HepG2 (cell line): ENCODE measurements around the gene ABHD17C. TPM values are rescaled to one million over a fixed set of nuclear protein-coding genes. Genes with fewer than 3 reads are reported as not detected.

Source experiments
- AFF4 ChIP-seq: sonication (generic); formaldehyde crosslinking; IDR thresholded peaks from 2 replicates; pipeline ENCODE4 v1.4.0; 2020; ENCODE audit warnings: missing genetic modification reagents
- CERS6 ChIP-seq: sonication (generic); formaldehyde crosslinking; IDR thresholded peaks from 2 replicates; pipeline ENCODE4 v1.5.0; 2020; ENCODE audit warnings: missing genetic modification reagents
- ELF4 ChIP-seq: sonication (generic); formaldehyde crosslinking; IDR thresholded peaks from 2 replicates; pipeline ENCODE4 v1.5.0; 2020; ENCODE audit warnings: missing genetic modification reagents, mild to moderate bottlenecking, moderate library complexity, borderline replicate concordance
- FOXP1 ChIP-seq, 2 experiments: fragments of 450-650 bp in 1 of 2; IDR thresholded peaks; 2 replicates each; pipeline ENCODE4 v1.6.1; 2017 to 2018; ENCODE audit warnings: antibody characterized with exemption in 1 of 2
- GATAD2A ChIP-seq: IDR thresholded peaks from 2 replicates; pipeline ENCODE4 v1.6.1; 2016
- HDAC2 ChIP-seq: sonication (generic); formaldehyde crosslinking; IDR thresholded peaks from 2 replicates; pipeline ENCODE4 v1.4.0; 2020; ENCODE audit warnings: missing genetic modification reagents
- HOMEZ ChIP-seq: IDR thresholded peaks from 2 replicates; pipeline ENCODE4 v1.6.1; 2016; ENCODE audit warnings: low read depth
- IKZF1 ChIP-seq: fragments of 450-650 bp; IDR thresholded peaks from 2 replicates; pipeline ENCODE4 v1.7.1; 2016
- MBD4 ChIP-seq: IDR thresholded peaks from 2 replicates; pipeline ENCODE4 v1.6.1; 2012; ENCODE audit warnings: low read length, inconsistent platforms, borderline replicate concordance
- PHF21A ChIP-seq: sonication (generic); formaldehyde crosslinking; IDR thresholded peaks from 2 replicates; pipeline ENCODE4 v1.5.0; 2020; ENCODE audit warnings: mild to moderate bottlenecking, missing genetic modification reagents
- PTBP1 ChIP-seq: fragments of 200-400 bp; formaldehyde crosslinking; IDR thresholded peaks from 2 replicates; pipeline ENCODE4 v1.6.1; 2018; ENCODE audit warnings: low read length, low read depth; ENCODE audit not compliant: poor library complexity, severe bottlenecking
- SUZ12 ChIP-seq: fragments of 150-350 bp; IDR thresholded peaks from 2 replicates; pipeline ENCODE4 v1.6.1; 2014; ENCODE audit warnings: low read depth, low read length
- TBX2 ChIP-seq: sonication (generic); formaldehyde crosslinking; IDR thresholded peaks from 2 replicates; pipeline ENCODE4 v1.5.0; 2020; ENCODE audit warnings: missing genetic modification reagents, mild to moderate bottlenecking, borderline replicate concordance
- XRCC5 ChIP-seq: fragments of 200-400 bp; formaldehyde crosslinking; optimal IDR thresholded peaks from 2 replicates; pipeline ENCODE3; 2017; ENCODE audit warnings: mild to moderate bottlenecking, low read length
- ZBTB25 ChIP-seq: IDR thresholded peaks from 2 replicates; pipeline ENCODE4 v1.6.1; 2018; ENCODE audit warnings: missing genetic modification reagents
- ZBTB38 ChIP-seq: sonication (generic); formaldehyde crosslinking; IDR thresholded peaks from 2 replicates; pipeline ENCODE4 v1.5.1; 2020; ENCODE audit warnings: mild to moderate bottlenecking, missing genetic modification reagents
- ZFP1 ChIP-seq: IDR thresholded peaks from 2 replicates; pipeline ENCODE4 v1.6.1; 2016
- ZNF556 ChIP-seq: sonication (generic); formaldehyde crosslinking; IDR thresholded peaks from 2 replicates; pipeline ENCODE4 v1.4.0; 2020; ENCODE audit warnings: mild to moderate bottlenecking, missing genetic modification reagents, borderline replicate concordance
- ZNF589 ChIP-seq: sonication (generic); formaldehyde crosslinking; conservative IDR thresholded peaks from 2 replicates; pipeline ENCODE4 v1.8.0; 2022; ENCODE audit warnings: mild to moderate bottlenecking, moderate library complexity, missing genetic modification reagents
- ZNF710 ChIP-seq: sonication (generic); formaldehyde crosslinking; IDR thresholded peaks from 2 replicates; pipeline ENCODE4 v1.5.0; 2020; ENCODE audit warnings: mild to moderate bottlenecking, missing genetic modification reagents, borderline replicate concordance
- ZNF780A ChIP-seq: sonication (generic); formaldehyde crosslinking; IDR thresholded peaks from 2 replicates; pipeline ENCODE4 v1.8.0; 2022; ENCODE audit warnings: mild to moderate bottlenecking, missing genetic modification reagents, moderate library complexity
- ZNF879 ChIP-seq: sonication (generic); formaldehyde crosslinking; IDR thresholded peaks from 2 replicates; pipeline ENCODE4 v1.8.1; 2023; ENCODE audit warnings: missing genetic modification reagents
- polyA plus RNA-seq, 8 experiments: library from polyadenylated mRNA; depleted of rRNA in 3 of 8; stranded (reverse) in 7 of 8; unstranded in 1 of 8; fragments of >200 nt; fragmentation: Illumina TruSeq in 4 of 8; extraction: Trizol in 4 of 8; gene quantifications; 2 replicates each; pipeline versions ENCODE4 v1.2.1 to v1.2.3, GENCODE V29; 2011 to 2016; ENCODE audit warnings: low read depth in 4 of 8, missing spikeins in 1 of 8, mixed read lengths in 1 of 8; ENCODE audit not compliant: insufficient read depth in 1 of 8
- total RNA-seq, 5 experiments: library from RNA; depleted of rRNA; stranded (reverse); fragments of >200 nt; fragmentation: Illumina TruSeq; extraction: Trizol; gene quantifications; 2 replicates each; pipeline ENCODE4 v1.2.3, GENCODE V29; 2016; ENCODE audit warnings: low read depth in 1 of 5

The ABHD17C gene
- total and polyA plus RNA-seq, 2 of the 13 experiments (the other 11 are each of a cell fraction or from before 2014, with no cell fraction given), result 2.9 to 3.9 TPM

- TF ChIP-seq AFF4 (CRISPR knock-in tag), result no peak
- no peak for TF ChIP-seq MBD4
- peak; percentile 35; the same call in 1 of the 2 replicates for TF ChIP-seq HDAC2 (CRISPR knock-in tag)
- TF ChIP-seq SUZ12, result no peak
- TF ChIP-seq GATAD2A (CRISPR knock-in tag), result peak; percentile 54; the same call in 1 of the 2 replicates
- TF ChIP-seq HOMEZ (CRISPR knock-in tag), result peak; percentile 61; the same call in 1 of the 2 replicates
- no peak for TF ChIP-seq ZNF879 (CRISPR knock-in tag)
- no peak for TF ChIP-seq IKZF1
- TF ChIP-seq ZBTB25 (CRISPR knock-in tag), result no peak
- peak; percentile 65; the same call in 1 of the 2 replicates for TF ChIP-seq PHF21A (CRISPR knock-in tag)
- no peak for TF ChIP-seq ZNF780A
- TF ChIP-seq FOXP1 (IDR thresholded peaks at IDR 0.05), result no peak
- peak; percentile 18; the same call in 1 of the 2 replicates for TF ChIP-seq FOXP1 (CRISPR knock-in tag; IDR thresholded peaks at IDR 0.05)
- TF ChIP-seq ELF4, result no peak
- no peak for TF ChIP-seq CERS6 (CRISPR knock-in tag)
- TF ChIP-seq ZNF589 (CRISPR knock-in tag), result no peak
- TF ChIP-seq ZFP1 (CRISPR knock-in tag), result no peak
- TF ChIP-seq ZBTB38 (CRISPR knock-in tag), result no peak
- TF ChIP-seq TBX2 (CRISPR knock-in tag), result peak; percentile 24; the same call in 1 of the 2 replicates
- TF ChIP-seq ZNF556 (CRISPR knock-in tag), result 0 out of 2 replicates have a peak, but pooled peaks have one; percentile 38
- peak; percentile 50 for TF ChIP-seq XRCC5
- TF ChIP-seq ZNF710 (CRISPR knock-in tag), result peak; percentile 85
- no peak for TF ChIP-seq PTBP1
Measured at GRCh38 chr15:80743189-80743833, 48.2 kb downstream of the ABHD17C start (continued).
